ENCODE results near the gene RBM12.

RBM12 gene

DNA sequence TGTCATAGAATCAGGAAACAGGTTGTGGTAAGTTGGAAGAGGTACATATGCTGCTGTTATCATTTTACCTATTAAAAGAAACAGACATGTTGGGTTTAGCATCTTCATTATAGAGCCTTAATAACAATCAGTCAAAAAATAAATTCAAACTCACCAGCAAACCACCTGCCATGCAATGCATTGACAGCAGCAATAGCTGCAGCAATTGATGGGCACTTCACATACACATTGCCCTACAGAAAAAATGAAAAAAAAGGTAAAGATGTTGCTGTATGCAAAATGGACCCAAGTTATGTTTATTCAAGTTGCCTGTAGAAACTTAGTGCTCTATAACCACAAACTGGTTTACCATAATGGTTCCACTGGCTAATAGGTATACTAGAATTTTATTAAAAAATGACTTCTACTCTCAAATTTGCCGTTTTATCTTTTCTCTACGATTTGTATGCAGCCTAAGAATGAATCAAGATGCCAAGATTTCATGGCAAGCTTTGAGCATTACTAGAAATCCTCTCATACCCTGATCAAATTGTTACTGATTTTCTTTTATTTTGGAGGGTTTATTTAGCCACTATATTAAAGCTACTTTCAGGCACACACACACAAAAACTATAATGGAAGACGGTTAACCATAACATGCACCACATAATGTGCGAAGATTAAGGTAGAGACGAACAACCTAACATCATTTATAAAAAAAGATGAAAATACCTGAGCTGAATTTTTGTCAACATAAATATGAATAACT, 40.0 kb upstream of the RBM12 start (continued):
- TF ChIP-seq ZNF513 (tag by site-specific recombination; IDR thresholded peaks at IDR 0.05): no peak
- peak; percentile 39; the same call in 1 of the 2 replicates for TF ChIP-seq PRDM4 (tag by site-specific recombination; IDR thresholded peaks at IDR 0.05)
- no peak for TF ChIP-seq ZBTB49 (tag by site-specific recombination; IDR thresholded peaks at IDR 0.05; ENCODE audit: low read depth)
- no peak for TF ChIP-seq REST (tag by site-specific recombination; IDR thresholded peaks at IDR 0.05)
- TF ChIP-seq SP7 (tag by site-specific recombination; IDR thresholded peaks at IDR 0.05): no peak
- no peak for TF ChIP-seq MYNN (tag by site-specific recombination; IDR thresholded peaks at IDR 0.05; ENCODE audit: borderline replicate concordance)
- TF ChIP-seq WT1 (tag by site-specific recombination; IDR thresholded peaks at IDR 0.05): no peak

DNA sequence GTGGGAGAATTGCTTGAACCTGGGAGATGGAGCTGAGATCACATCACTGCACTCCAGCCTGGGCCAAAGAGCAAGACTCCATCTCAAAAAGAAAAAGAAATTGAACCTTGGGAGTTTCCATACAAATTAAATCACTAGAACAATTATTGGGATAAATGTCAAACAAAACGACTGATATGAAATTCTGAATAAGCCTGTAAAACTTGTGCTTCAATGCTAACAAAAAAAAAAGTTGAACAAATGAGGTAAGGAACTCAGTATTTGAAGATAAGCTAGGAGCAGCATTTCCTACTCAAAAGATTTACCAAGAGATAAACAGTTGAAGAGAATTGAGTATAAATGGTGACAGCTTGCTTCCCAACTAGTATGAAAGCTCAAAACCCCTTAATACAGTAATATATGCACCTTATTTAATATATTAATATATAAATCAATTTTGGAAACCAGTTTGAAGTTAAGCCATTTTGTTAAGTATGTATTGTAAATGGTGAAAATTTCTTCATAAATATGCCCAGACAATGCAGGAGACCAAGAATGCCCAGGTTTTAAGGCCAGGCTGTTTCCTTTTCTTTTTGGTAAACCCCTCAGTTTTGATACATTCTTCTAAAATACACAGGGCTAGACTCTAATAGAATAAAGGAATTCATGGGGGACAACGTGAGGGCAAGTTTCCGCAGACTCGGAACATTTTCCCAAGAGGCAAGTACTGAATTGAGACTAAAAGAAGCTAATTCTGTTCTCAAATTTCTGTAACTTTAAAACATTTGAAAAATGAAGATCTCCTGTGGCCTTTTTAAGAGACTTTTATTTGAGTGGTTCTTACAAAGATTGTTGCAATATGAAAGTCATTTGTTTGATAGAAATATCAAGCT, 38.4 kb upstream of the RBM12 start:
- peaks cover 37 to 77% of the 10 kb centered on the region in 2 experiments for H3K36me3 ChIP-seq (ENCODE audit: control insufficient read depth in 2 of 2, insufficient read depth in 1 of 2, low read length in 2 of 2)
- H3K4me3 ChIP-seq (ENCODE audit: low read depth, low read length): no peak overlapping the region
- POLR2A ChIA-PET: interaction anchor here (0.6 to 6.2 kb wide), 7 partner anchors 8 to 220 kb away, joined by 3 to 27 read pairs (median 3); partner anchors contain the start of gene RBM39
- no peaks in the 10 kb centered on the region for H3K9me3 ChIP-seq (ENCODE audit: control insufficient read depth, insufficient read depth, low read depth, low read length)
- H3K4me1 ChIP-seq (ENCODE audit: control insufficient read depth, insufficient read depth, low read length): no peaks in the 10 kb centered on the region
- CTCF ChIA-PET: interaction anchor here (0.7 to 1.0 kb wide), 2 partner anchors 240 to 244 kb away, joined by 3 read pairs; no protein-coding TSS in a partner anchor
- no peak overlapping the region for H3K27ac ChIP-seq (ENCODE audit: extremely low read depth, low read depth, low read length)
- TF ChIP-seq, protein P1, sequence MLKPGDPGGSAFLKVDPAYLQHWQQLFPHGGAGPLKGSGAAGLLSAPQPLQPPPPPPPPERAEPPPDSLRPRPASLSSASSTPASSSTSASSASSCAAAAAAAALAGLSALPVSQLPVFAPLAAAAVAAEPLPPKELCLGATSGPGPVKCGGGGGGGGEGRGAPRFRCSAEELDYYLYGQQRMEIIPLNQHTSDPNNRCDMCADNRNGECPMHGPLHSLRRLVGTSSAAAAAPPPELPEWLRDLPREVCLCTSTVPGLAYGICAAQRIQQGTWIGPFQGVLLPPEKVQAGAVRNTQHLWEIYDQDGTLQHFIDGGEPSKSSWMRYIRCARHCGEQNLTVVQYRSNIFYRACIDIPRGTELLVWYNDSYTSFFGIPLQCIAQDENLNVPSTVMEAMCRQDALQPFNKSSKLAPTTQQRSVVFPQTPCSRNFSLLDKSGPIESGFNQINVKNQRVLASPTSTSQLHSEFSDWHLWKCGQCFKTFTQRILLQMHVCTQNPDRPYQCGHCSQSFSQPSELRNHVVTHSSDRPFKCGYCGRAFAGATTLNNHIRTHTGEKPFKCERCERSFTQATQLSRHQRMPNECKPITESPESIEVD (tag by site-specific recombination; IDR thresholded peaks at IDR 0.05): peak; percentile 9; the same call in 1 of the 2 replicates
- TF ChIP-seq ZFP69B (tag by site-specific recombination; IDR thresholded peaks at IDR 0.05): no peak
- TF ChIP-seq ZNF585B (tag by site-specific recombination; IDR thresholded peaks at IDR 0.05): no peak
- no peak for TF ChIP-seq ZNF133 (tag by site-specific recombination; IDR thresholded peaks at IDR 0.05)
- TF ChIP-seq, protein P2, sequence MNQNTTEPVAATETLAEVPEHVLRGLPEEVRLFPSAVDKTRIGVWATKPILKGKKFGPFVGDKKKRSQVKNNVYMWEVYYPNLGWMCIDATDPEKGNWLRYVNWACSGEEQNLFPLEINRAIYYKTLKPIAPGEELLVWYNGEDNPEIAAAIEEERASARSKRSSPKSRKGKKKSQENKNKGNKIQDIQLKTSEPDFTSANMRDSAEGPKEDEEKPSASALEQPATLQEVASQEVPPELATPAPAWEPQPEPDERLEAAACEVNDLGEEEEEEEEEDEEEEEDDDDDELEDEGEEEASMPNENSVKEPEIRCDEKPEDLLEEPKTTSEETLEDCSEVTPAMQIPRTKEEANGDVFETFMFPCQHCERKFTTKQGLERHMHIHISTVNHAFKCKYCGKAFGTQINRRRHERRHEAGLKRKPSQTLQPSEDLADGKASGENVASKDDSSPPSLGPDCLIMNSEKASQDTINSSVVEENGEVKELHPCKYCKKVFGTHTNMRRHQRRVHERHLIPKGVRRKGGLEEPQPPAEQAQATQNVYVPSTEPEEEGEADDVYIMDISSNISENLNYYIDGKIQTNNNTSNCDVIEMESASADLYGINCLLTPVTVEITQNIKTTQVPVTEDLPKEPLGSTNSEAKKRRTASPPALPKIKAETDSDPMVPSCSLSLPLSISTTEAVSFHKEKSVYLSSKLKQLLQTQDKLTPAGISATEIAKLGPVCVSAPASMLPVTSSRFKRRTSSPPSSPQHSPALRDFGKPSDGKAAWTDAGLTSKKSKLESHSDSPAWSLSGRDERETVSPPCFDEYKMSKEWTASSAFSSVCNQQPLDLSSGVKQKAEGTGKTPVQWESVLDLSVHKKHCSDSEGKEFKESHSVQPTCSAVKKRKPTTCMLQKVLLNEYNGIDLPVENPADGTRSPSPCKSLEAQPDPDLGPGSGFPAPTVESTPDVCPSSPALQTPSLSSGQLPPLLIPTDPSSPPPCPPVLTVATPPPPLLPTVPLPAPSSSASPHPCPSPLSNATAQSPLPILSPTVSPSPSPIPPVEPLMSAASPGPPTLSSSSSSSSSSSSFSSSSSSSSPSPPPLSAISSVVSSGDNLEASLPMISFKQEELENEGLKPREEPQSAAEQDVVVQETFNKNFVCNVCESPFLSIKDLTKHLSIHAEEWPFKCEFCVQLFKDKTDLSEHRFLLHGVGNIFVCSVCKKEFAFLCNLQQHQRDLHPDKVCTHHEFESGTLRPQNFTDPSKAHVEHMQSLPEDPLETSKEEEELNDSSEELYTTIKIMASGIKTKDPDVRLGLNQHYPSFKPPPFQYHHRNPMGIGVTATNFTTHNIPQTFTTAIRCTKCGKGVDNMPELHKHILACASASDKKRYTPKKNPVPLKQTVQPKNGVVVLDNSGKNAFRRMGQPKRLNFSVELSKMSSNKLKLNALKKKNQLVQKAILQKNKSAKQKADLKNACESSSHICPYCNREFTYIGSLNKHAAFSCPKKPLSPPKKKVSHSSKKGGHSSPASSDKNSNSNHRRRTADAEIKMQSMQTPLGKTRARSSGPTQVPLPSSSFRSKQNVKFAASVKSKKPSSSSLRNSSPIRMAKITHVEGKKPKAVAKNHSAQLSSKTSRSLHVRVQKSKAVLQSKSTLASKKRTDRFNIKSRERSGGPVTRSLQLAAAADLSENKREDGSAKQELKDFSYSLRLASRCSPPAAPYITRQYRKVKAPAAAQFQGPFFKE (tag by site-specific recombination; IDR thresholded peaks at IDR 0.05; ENCODE audit: borderline replicate concordance): no peak

All from HEK293 (cell line).